Measurements from ENCODE around the gene UGT1A4. TPM values are rescaled to one million over a fixed set of nuclear protein-coding genes. Genes with fewer than 3 reads are reported as not detected.

Gene UGT1A4
- total RNA-seq, 1 experiment from 2014 or later = 0.12 TPM

GRCh38 chr2:233796254-233796653, 77.7 kb downstream of the UGT1A4 start:
- ATAC-seq (no peak), DNase-seq (ENCODE audit: low read depth, low spot score) (no peak)
- H3K4me3 ChIP-seq (replicated peaks in 1 of 2; ENCODE audit: low read depth in 1 of 2, low read length in 2 of 2) = no peak overlapping the region
- no peaks in the 10 kb centered on the region for H3K79me2 ChIP-seq (ENCODE audit: insufficient read depth, low read length)
- H3K27me3 ChIP-seq (ENCODE audit: insufficient read depth, low read length) = no peaks in the 10 kb centered on the region
- H3K9me3 ChIP-seq (ENCODE audit: control insufficient read depth in 1 of 2, insufficient read depth in 1 of 2, low read depth in 1 of 2, low read length in 2 of 2) = no peaks in the 10 kb centered on the region
- TF ChIP-seq FOSL1 (IDR thresholded peaks at IDR 0.05; ENCODE audit: low read depth) = no peak
- TF ChIP-seq EGR1 (IDR thresholded peaks at IDR 0.05; ENCODE audit: low read depth) = no peak
- no peak for TF ChIP-seq RAD21 (IDR thresholded peaks at IDR 0.05; ENCODE audit: low read depth)
- TF ChIP-seq YY1 (IDR thresholded peaks at IDR 0.05; ENCODE audit: extremely low read depth, insufficient replicate concordance, low read depth, low read length) = no peak
- ChIA-PET RAD21 (ENCODE audit: low non-redundant PET in 1 of 2, low total read pairs in 2 of 2, uncharacterized antibody in 2 of 2, unreplicated experiment in 2 of 2) (no interaction called here), CTCF (no interaction called here), POLR2A (no interaction called here)
- H3K27ac ChIP-seq (ENCODE audit: low read depth, low read length) = no peak overlapping the region
- no TSS peak for BruUV-seq (replicated peaks)
- H3K4me2 ChIP-seq (ENCODE audit: low read length) = no peak overlapping the region
- no peaks in the 10 kb centered on the region for H3K9me2 ChIP-seq (ENCODE audit: insufficient read depth)
- intact Hi-C loops (cut with micrococcal nuclease) = no loop called here
- no peaks in the 10 kb centered on the region for H3K36me3 ChIP-seq (ENCODE audit: control insufficient read depth in 1 of 2, insufficient read depth in 2 of 2, low read length in 2 of 2)
- H2AFZ ChIP-seq (ENCODE audit: low read depth, low read length, poor library complexity, severe bottlenecking) = no peak overlapping the region
- H3K4me1 ChIP-seq (ENCODE audit: control insufficient read depth in 1 of 2, insufficient read depth in 2 of 2, low read length in 2 of 2) = peaks cover 2 to 4% of the 10 kb centered on the region in 2 experiments; a peak in 3 of 4 replicates
- no peak overlapping the region for H3K9ac ChIP-seq (ENCODE audit: low read length)
- H4K20me1 ChIP-seq (ENCODE audit: insufficient read depth) = no peaks in the 10 kb centered on the region

GRCh38 chr2:233798335-233799086, 80.0 kb downstream of the UGT1A4 start:
- CTCF ChIA-PET = no interaction called here
- Histone ChIP-seq H3K9me2 (ENCODE audit: insufficient read depth) (no peaks in the 10 kb centered on the region), H3K27ac (ENCODE audit: low read depth, low read length) (no peak overlapping the region), H3K9ac (ENCODE audit: low read length) (no peak overlapping the region), H2AFZ (ENCODE audit: low read depth, low read length, poor library complexity, severe bottlenecking) (no peak overlapping the region), H3K9me3 (ENCODE audit: control insufficient read depth in 1 of 2, insufficient read depth in 1 of 2, low read depth in 1 of 2, low read length in 2 of 2) (no peaks in the 10 kb centered on the region), H3K36me3 (ENCODE audit: control insufficient read depth in 1 of 2, insufficient read depth in 2 of 2, low read length in 2 of 2) (no peaks in the 10 kb centered on the region), H3K4me3 (replicated peaks in 1 of 2; ENCODE audit: low read depth in 1 of 2, low read length in 2 of 2) (no peak overlapping the region), H3K27me3 (ENCODE audit: insufficient read depth, low read length) (no peaks in the 10 kb centered on the region), H3K79me2 (ENCODE audit: insufficient read depth, low read length) (no peaks in the 10 kb centered on the region), H3K4me1 (ENCODE audit: control insufficient read depth in 1 of 2, insufficient read depth in 2 of 2, low read length in 2 of 2) (peaks cover 5 to 9% of the 10 kb centered on the region in 2 experiments; a peak in 3 of 4 replicates), H4K20me1 (ENCODE audit: insufficient read depth) (no peaks in the 10 kb centered on the region), H3K4me2 (ENCODE audit: low read length) (no peak overlapping the region)
- BruUV-seq (replicated peaks) = no TSS peak
- RAD21 ChIA-PET (ENCODE audit: low non-redundant PET in 1 of 2, low total read pairs in 2 of 2, uncharacterized antibody in 2 of 2, unreplicated experiment in 2 of 2) = no interaction called here
- intact Hi-C loops (cut with micrococcal nuclease) = no loop called here
- ATAC-seq (no peak), DNase-seq (ENCODE audit: low read depth, low spot score) (no peak)
- TF ChIP-seq SRF (IDR thresholded peaks at IDR 0.05; ENCODE audit: low read depth) (no peak), REST (IDR thresholded peaks at IDR 0.05; ENCODE audit: low read depth) (no peak)
- POLR2A ChIA-PET = no interaction called here

Data from HCT116 (cell line).